Liver (tissue), 9 donors: ENCODE data around the gene RIOX2. TPM values are rescaled to one million over a fixed set of nuclear protein-coding genes. Genes with fewer than 3 reads are reported as not detected.
A peak's percentile ranks its signal among the peaks of the same experiment; 100 is the strongest.

ENCODE experiments used
- DNase-seq: peaks from one replicate; pipeline ENCODE4 v3.0.0-alpha.2; 2017; ENCODE audit warnings: low spot score
- H3K27ac ChIP-seq, 2 donors: one replicate each; pipeline ENCODE4 v1.7.0; 2013; ENCODE audit warnings: inconsistent platforms in 2 of 2, low read length in 2 of 2, control low read depth in 1 of 2, low read depth in 1 of 2, mild to moderate bottlenecking in 1 of 2
- H3K27me3 ChIP-seq, 4 donors: one replicate each; pipeline versions ENCODE4 v1.6.1 to v1.7.0; 2013; ENCODE audit warnings: low read length in 3 of 4, inconsistent platforms in 1 of 4, mild to moderate bottlenecking in 1 of 4, moderate library complexity in 1 of 4; ENCODE audit not compliant: control insufficient read depth in 4 of 4, insufficient read depth in 4 of 4
- H3K36me3 ChIP-seq, 4 donors: one replicate each; pipeline versions ENCODE4 v1.6.1 to v1.7.0; 2013; ENCODE audit warnings: low read length in 3 of 4, mild to moderate bottlenecking in 3 of 4, low read depth in 1 of 4, moderate library complexity in 1 of 4; ENCODE audit not compliant: control insufficient read depth in 4 of 4, insufficient read depth in 3 of 4
- H3K4me1 ChIP-seq, 4 donors: one replicate each; pipeline versions ENCODE4 v1.6.1 to v1.7.0; 2013; ENCODE audit warnings: low read length in 3 of 4, mild to moderate bottlenecking in 3 of 4, moderate library complexity in 1 of 4; ENCODE audit not compliant: control insufficient read depth in 4 of 4, insufficient read depth in 4 of 4
- H3K4me3 ChIP-seq, 3 donors: one replicate each; pipeline versions ENCODE4 v1.6.1 to v1.7.0; 2013; ENCODE audit warnings: low read length in 3 of 3, control low read depth in 1 of 3, low read depth in 1 of 3, mild to moderate bottlenecking in 1 of 3
- H3K9ac ChIP-seq, 2 donors: one replicate each; pipeline ENCODE4 v1.7.0; 2013; ENCODE audit warnings: low read length in 2 of 2, mild to moderate bottlenecking in 2 of 2, moderate library complexity in 2 of 2, control low read depth in 1 of 2, low read depth in 1 of 2
- H3K9me3 ChIP-seq, 4 donors: one replicate each; pipeline versions ENCODE4 v1.6.1 to v1.7.0; 2013; ENCODE audit warnings: low read length in 3 of 4; ENCODE audit not compliant: control insufficient read depth in 4 of 4
- EGR1 ChIP-seq, 2 donors: IDR thresholded peaks; 2 replicates each; pipeline ENCODE4 v1.6.1; 2016 to 2018; ENCODE audit warnings: antibody characterized with exemption in 2 of 2, low read depth in 2 of 2
- FOXA1 ChIP-seq: IDR thresholded peaks from 2 replicates; pipeline ENCODE4 v1.6.1; 2016; ENCODE audit warnings: antibody characterized with exemption
- FOXA2 ChIP-seq: IDR thresholded peaks from 2 replicates; pipeline ENCODE4 v1.6.1; 2016; ENCODE audit warnings: antibody characterized with exemption
- GABPA ChIP-seq, 2 donors: IDR thresholded peaks in 1 of 2; conservative IDR thresholded peaks in 1 of 2; 2 replicates each; pipeline ENCODE4 v1.6.1; 2016; ENCODE audit warnings: antibody characterized with exemption in 2 of 2, mild to moderate bottlenecking in 1 of 2, moderate library complexity in 1 of 2
- HNF4A ChIP-seq, 2 donors: conservative IDR thresholded peaks; 2 replicates each; pipeline ENCODE4 v1.6.1; 2016; ENCODE audit warnings: antibody characterized with exemption in 2 of 2, mild to moderate bottlenecking in 2 of 2
- NR2F2 ChIP-seq: IDR thresholded peaks from 2 replicates; pipeline ENCODE4 v1.6.1; 2016; ENCODE audit warnings: antibody characterized with exemption
- RAD21 ChIP-seq, 2 donors: IDR thresholded peaks; 2 replicates each; pipeline ENCODE4 v1.6.1; 2016; ENCODE audit warnings: antibody characterized with exemption in 2 of 2, mild to moderate bottlenecking in 2 of 2
- RXRA ChIP-seq, 2 donors: IDR thresholded peaks; 2 replicates each; pipeline ENCODE4 v1.6.1; 2017 to 2018; ENCODE audit warnings: antibody characterized with exemption in 2 of 2, mild to moderate bottlenecking in 1 of 2
- SP1 ChIP-seq: IDR thresholded peaks from 2 replicates; pipeline ENCODE4 v1.6.1; 2018; ENCODE audit warnings: antibody characterized with exemption, mild to moderate bottlenecking
- WGBS: extraction: QIAGEN DNeasy Blood & Tissue Kit; methylation state at CpG from one replicate; pipeline ENCODE4 v1.1.7; 2013; 5-methylcytosine and 5-hydroxymethylcytosine counted together
- polyA plus RNA-seq, 2 donors: library from polyadenylated mRNA; stranded (reverse) in 1 of 2; unstranded in 1 of 2; fragments of 200-250 nt in 1 of 2; fragments of >200 nt in 1 of 2; fragmentation: Nextera tagmentation in 1 of 2; extraction: Ambion mirVana in 1 of 2; gene quantifications; one replicate each; pipeline versions ENCODE4 v1.2.1 to v1.2.3, GENCODE V29; 2013 to 2015
- total RNA-seq, 2 donors: library from RNA; depleted of rRNA; stranded (reverse); fragments of >200 nt; gene quantifications; one replicate each; pipeline ENCODE4 v1.2.3, GENCODE V29; 2014
- TF ChIP-seq, protein P1 (sequence below): IDR thresholded peaks from 2 replicates; pipeline ENCODE4 v1.6.1; 2016; ENCODE audit warnings: antibody characterized with exemption, mild to moderate bottlenecking
- TF ChIP-seq, protein P2 (sequence below): IDR thresholded peaks from 2 replicates; pipeline ENCODE4 v1.6.1; 2016; ENCODE audit warnings: antibody characterized with exemption
- TF ChIP-seq, protein P3 (sequence below): IDR thresholded peaks from 2 replicates; pipeline ENCODE4 v1.6.1; 2016; ENCODE audit warnings: antibody characterized with exemption
- TF ChIP-seq, protein P4 (sequence below): fragments of 150-350 bp; IDR thresholded peaks from 2 replicates; pipeline ENCODE4 v1.5.1; 2017; ENCODE audit warnings: improper control_type of control experiment, low read depth, low read length; ENCODE audit not compliant: missing input control
- donor health status: healthy.
- donor health status: healthy.
- donor health status: healthy.
- donor health status: healthy.
- donor health status: healthy.

Gene RIOX2
- total and polyA plus RNA-seq, 4 donors = 8.2 to 19.9 (median 11.0) TPM

DNA sequence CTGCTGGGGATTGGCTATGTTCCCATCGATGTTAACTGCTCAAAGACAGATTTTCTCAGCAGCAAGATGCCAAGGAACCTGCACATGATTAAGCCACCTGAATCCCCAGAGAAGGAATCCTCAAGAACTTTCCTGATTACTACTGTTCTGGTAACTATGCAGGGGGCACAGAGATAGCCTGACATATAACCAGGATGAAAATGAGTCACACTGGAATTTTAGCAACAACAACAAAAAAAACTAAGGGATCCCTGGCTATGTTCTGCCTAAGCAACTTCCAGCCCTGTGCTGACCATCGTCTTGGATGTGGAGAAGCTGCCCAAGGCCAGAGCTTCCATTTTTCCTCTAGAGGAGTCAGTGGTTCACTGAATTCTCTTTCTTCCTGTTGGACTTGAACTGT, 13.8 kb downstream of the RIOX2 start (continued):
- TF ChIP-seq, protein P1, sequence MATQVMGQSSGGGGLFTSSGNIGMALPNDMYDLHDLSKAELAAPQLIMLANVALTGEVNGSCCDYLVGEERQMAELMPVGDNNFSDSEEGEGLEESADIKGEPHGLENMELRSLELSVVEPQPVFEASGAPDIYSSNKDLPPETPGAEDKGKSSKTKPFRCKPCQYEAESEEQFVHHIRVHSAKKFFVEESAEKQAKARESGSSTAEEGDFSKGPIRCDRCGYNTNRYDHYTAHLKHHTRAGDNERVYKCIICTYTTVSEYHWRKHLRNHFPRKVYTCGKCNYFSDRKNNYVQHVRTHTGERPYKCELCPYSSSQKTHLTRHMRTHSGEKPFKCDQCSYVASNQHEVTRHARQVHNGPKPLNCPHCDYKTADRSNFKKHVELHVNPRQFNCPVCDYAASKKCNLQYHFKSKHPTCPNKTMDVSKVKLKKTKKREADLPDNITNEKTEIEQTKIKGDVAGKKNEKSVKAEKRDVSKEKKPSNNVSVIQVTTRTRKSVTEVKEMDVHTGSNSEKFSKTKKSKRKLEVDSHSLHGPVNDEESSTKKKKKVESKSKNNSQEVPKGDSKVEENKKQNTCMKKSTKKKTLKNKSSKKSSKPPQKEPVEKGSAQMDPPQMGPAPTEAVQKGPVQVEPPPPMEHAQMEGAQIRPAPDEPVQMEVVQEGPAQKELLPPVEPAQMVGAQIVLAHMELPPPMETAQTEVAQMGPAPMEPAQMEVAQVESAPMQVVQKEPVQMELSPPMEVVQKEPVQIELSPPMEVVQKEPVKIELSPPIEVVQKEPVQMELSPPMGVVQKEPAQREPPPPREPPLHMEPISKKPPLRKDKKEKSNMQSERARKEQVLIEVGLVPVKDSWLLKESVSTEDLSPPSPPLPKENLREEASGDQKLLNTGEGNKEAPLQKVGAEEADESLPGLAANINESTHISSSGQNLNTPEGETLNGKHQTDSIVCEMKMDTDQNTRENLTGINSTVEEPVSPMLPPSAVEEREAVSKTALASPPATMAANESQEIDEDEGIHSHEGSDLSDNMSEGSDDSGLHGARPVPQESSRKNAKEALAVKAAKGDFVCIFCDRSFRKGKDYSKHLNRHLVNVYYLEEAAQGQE = no peak
- TF ChIP-seq, protein P2, sequence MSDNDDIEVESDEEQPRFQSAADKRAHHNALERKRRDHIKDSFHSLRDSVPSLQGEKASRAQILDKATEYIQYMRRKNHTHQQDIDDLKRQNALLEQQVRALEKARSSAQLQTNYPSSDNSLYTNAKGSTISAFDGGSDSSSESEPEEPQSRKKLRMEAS = no peak

DNA sequence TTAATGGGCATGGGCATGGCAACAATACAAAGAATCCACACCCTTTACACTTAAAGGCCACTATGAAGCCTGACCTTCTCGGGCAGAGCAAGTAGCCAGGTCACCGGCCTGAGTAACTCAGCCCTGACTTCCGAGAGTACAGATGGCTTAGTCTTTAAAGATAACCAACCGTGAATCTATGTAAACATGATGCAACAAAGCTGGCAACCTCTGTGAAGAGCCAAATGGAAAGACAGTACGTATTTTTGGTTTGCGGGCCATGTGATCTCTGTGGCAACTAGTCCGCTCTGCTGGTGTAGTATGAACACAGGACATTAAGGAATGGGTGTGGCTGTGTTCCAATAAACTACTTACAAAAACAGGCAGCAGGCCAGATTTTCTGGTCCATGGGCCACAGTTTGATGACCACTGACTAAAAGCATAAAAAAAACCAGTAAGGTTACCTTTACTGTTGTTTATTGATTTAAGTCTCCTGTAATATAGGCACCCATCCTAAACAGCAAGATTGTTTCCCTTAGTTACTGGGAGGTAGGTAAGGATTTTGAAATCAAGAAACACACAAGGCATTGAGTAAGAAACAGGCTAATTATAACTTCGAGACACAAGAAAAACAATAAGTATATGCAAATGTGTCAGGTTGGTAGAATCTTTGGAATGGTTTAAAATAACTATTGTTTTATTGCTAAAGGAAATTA, 14.5 kb downstream of the RIOX2 start:
- Histone ChIP-seq H3K36me3 (peaks cover 7 to 36% (median 18%) of the 10 kb centered on the region in 4 donors), H3K4me1 (peaks cover 0 to 9% (median 3%) of the 10 kb centered on the region in 4 donors), H3K9me3 (no peaks in the 10 kb centered on the region), H3K4me3 (no peak overlapping the region), H3K9ac (no peak overlapping the region), H3K27ac (no peak overlapping the region), H3K27me3 (no peaks in the 10 kb centered on the region)
- 63% methylated on average over 8 of the region's 8 CpGs for WGBS
- DNase-seq = no peak
- TF ChIP-seq HNF4A (conservative IDR thresholded peaks at IDR 0.05) = peak in 1 of 2 donors; percentile 24
- TF ChIP-seq, protein P3, sequence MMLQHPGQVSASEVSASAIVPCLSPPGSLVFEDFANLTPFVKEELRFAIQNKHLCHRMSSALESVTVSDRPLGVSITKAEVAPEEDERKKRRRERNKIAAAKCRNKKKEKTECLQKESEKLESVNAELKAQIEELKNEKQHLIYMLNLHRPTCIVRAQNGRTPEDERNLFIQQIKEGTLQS = peak; percentile 57
- TF ChIP-seq RXRA (IDR thresholded peaks at IDR 0.05) = peak; percentile 12 to 26
- TF ChIP-seq FOXA2 = peak; percentile 62
- no peak for TF ChIP-seq EGR1 (IDR thresholded peaks at IDR 0.05; ENCODE audit: low read depth in 2 of 2)

DNA sequence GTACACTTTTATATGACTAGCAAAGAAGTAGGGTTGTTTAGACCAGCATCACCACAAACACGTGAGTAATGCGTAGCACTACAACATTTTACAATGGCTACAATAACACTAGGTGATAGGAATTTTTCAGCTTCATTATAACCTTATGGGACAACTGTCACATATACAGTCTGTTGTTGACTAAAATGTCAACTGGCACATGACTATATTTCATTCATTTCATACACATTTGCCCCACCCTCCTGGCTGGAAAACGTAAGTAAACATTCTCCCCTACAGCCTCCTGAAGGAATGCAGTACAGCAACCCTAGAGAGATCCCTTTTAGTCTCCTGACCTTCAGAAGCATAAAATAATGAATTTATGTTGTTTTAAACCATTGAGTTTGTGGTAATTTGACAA, 16.2 kb downstream of the RIOX2 start:
- 88% methylated on average over 3 of the region's 3 CpGs for WGBS
- no peaks in the 10 kb centered on the region for H3K9me3 ChIP-seq
- H3K4me3 ChIP-seq = no peak overlapping the region
- no peaks in the 10 kb centered on the region for H3K27me3 ChIP-seq
- H3K9ac ChIP-seq = no peak overlapping the region
- TF ChIP-seq, protein P4, sequence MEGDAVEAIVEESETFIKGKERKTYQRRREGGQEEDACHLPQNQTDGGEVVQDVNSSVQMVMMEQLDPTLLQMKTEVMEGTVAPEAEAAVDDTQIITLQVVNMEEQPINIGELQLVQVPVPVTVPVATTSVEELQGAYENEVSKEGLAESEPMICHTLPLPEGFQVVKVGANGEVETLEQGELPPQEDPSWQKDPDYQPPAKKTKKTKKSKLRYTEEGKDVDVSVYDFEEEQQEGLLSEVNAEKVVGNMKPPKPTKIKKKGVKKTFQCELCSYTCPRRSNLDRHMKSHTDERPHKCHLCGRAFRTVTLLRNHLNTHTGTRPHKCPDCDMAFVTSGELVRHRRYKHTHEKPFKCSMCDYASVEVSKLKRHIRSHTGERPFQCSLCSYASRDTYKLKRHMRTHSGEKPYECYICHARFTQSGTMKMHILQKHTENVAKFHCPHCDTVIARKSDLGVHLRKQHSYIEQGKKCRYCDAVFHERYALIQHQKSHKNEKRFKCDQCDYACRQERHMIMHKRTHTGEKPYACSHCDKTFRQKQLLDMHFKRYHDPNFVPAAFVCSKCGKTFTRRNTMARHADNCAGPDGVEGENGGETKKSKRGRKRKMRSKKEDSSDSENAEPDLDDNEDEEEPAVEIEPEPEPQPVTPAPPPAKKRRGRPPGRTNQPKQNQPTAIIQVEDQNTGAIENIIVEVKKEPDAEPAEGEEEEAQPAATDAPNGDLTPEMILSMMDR = no peak
- TF ChIP-seq EGR1 (IDR thresholded peaks at IDR 0.05; ENCODE audit: low read depth in 2 of 2) (no peak), NR2F2 (no peak), RAD21 (IDR thresholded peaks at IDR 0.05) (no peak), SP1 (no peak), FOXA1 (no peak), GABPA (IDR thresholded peaks at IDR 0.05 in 1 of 2, conservative IDR thresholded peaks at IDR 0.05 in 1 of 2) (no peak)
- no peak for DNase-seq
- peaks cover 9 to 48% (median 20%) of the 10 kb centered on the region in 4 donors for H3K36me3 ChIP-seq
- no peak overlapping the region for H3K27ac ChIP-seq
- H3K4me1 ChIP-seq = peaks cover 0 to under 1% (median 0%) of the 10 kb centered on the region in 4 donors
